K562 (cell line): Measurements from ENCODE around the gene SLC48A1. TPM values are rescaled to one million over a fixed set of nuclear protein-coding genes. Genes with fewer than 3 reads are reported as not detected.

Experiments used
- ATF1 ChIP-seq, 2 experiments: fragments of 450-650 bp in 1 of 2; IDR thresholded peaks; 2 replicates each; pipeline ENCODE4 v1.6.1; 2016; ENCODE audit warnings: missing compliant biosample characterization in 1 of 2, missing genetic modification characterization in 1 of 2
- KAT8 ChIP-seq: fragments of 450-650 bp; IDR thresholded peaks from 2 replicates; pipeline ENCODE4 v1.6.1; 2016; ENCODE audit warnings: low read depth, mild to moderate bottlenecking
- NCOA4 ChIP-seq: fragments of 450-650 bp; IDR thresholded peaks from 2 replicates; pipeline ENCODE4 v1.6.1; 2018; ENCODE audit warnings: mild to moderate bottlenecking; ENCODE audit not compliant: partially characterized antibody
- SIX5 ChIP-seq, 2 experiments: IDR thresholded peaks; 2 replicates each; pipeline ENCODE4 v1.6.1; 2011; ENCODE audit warnings: low read length in 2 of 2, borderline replicate concordance in 1 of 2, low read depth in 1 of 2, mild to moderate bottlenecking in 1 of 2, moderate library complexity in 1 of 2; ENCODE audit not compliant: insufficient read depth in 1 of 2
- TEAD4 ChIP-seq, 2 experiments: sonication (generic) in 1 of 2; formaldehyde crosslinking in 1 of 2; IDR thresholded peaks; 2 replicates each; pipeline versions ENCODE4 v1.6.1 to v1.8.0; 2012 to 2022; ENCODE audit warnings: borderline replicate concordance in 1 of 2, inconsistent platforms in 1 of 2, low read length in 1 of 2, mild to moderate bottlenecking in 1 of 2, missing genetic modification reagents in 1 of 2
- ZNF282 ChIP-seq: sonication (generic); formaldehyde crosslinking; IDR thresholded peaks from 2 replicates; pipeline ENCODE4 v1.8.1; 2023; ENCODE audit warnings: missing genetic modification reagents
- ZNF57 ChIP-seq: fragments of 450-650 bp; formaldehyde crosslinking; IDR thresholded peaks from 2 replicates; pipeline ENCODE4 v1.4.0; 2020; ENCODE audit warnings: mild to moderate bottlenecking, moderate library complexity
- ZNF707 ChIP-seq: fragments of 250-450 bp; sonication (Bioruptor Pico); conservative IDR thresholded peaks from 2 replicates; pipeline ENCODE4 v1.8.0; 2022; ENCODE audit warnings: inconsistent platforms, mild to moderate bottlenecking, moderate library complexity
- ZSCAN32 ChIP-seq: fragments of 450-650 bp; formaldehyde crosslinking; IDR thresholded peaks from 2 replicates; pipeline ENCODE4 v1.4.0; 2020; ENCODE audit warnings: mild to moderate bottlenecking, moderate library complexity
- polyA plus RNA-seq, 8 experiments: library from polyadenylated mRNA; depleted of rRNA in 4 of 8; stranded (reverse) in 5 of 8; unstranded in 3 of 8; fragments of >200 nt; fragmentation: Nextera tagmentation in 2 of 8; fragmentation: Illumina TruSeq in 1 of 8; extraction: Ambion mirVana in 2 of 8; extraction: Trizol in 1 of 8; gene quantifications; 2 replicates each; pipeline versions ENCODE4 v1.2.1 to v1.2.3, GENCODE V29; 2011 to 2014; ENCODE audit warnings: inconsistent platforms in 1 of 8, missing spikeins in 1 of 8
- total RNA-seq, 7 experiments: library from RNA; depleted of rRNA in 6 of 7; stranded (reverse); fragments of >200 nt in 6 of 7; fragmentation: Illumina TruSeq in 2 of 7; extraction: Trizol in 2 of 7; gene quantifications; 2 replicates each; pipeline versions ENCODE4 v1.2.1 to v1.2.3, GENCODE V29; 2011 to 2021; ENCODE audit warnings: low replicate concordance in 1 of 7
- TF ChIP-seq, protein P1 (sequence below): fragments of 450-650 bp; IDR thresholded peaks from 2 replicates; pipeline ENCODE4 v1.6.1; 2016
- TF ChIP-seq, protein P2 (sequence below): sonication (generic); formaldehyde crosslinking; IDR thresholded peaks from 2 replicates; pipeline ENCODE4 v1.8.0; 2022; ENCODE audit warnings: missing genetic modification reagents, mild to moderate bottlenecking, borderline replicate concordance
- TF ChIP-seq, protein P3 (sequence below): fragments of 250-450 bp; sonication (Bioruptor Pico); IDR thresholded peaks from 2 replicates; pipeline ENCODE4 v1.4.0; 2020; ENCODE audit warnings: mild to moderate bottlenecking
- TF ChIP-seq, protein P4 (sequence below): fragments of 450-650 bp; formaldehyde crosslinking; IDR thresholded peaks from 2 replicates; pipeline ENCODE4 v1.4.0; 2020; ENCODE audit warnings: mild to moderate bottlenecking, mixed read lengths
- TF ChIP-seq, protein P5 (sequence below), 2 experiments: IDR thresholded peaks; 2 replicates each; pipeline ENCODE4 v1.6.1; 2012; ENCODE audit warnings: improper control_type of control experiment in 2 of 2, low read depth in 2 of 2, low read length in 2 of 2, borderline replicate concordance in 1 of 2

Gene SLC48A1
- total and polyA plus RNA-seq, 9 of the 15 experiments (the other 6 are each of a cell fraction or from before 2014, with no cell fraction given), result 10.7 to 37.5 (median 18.7) TPM

DNA sequence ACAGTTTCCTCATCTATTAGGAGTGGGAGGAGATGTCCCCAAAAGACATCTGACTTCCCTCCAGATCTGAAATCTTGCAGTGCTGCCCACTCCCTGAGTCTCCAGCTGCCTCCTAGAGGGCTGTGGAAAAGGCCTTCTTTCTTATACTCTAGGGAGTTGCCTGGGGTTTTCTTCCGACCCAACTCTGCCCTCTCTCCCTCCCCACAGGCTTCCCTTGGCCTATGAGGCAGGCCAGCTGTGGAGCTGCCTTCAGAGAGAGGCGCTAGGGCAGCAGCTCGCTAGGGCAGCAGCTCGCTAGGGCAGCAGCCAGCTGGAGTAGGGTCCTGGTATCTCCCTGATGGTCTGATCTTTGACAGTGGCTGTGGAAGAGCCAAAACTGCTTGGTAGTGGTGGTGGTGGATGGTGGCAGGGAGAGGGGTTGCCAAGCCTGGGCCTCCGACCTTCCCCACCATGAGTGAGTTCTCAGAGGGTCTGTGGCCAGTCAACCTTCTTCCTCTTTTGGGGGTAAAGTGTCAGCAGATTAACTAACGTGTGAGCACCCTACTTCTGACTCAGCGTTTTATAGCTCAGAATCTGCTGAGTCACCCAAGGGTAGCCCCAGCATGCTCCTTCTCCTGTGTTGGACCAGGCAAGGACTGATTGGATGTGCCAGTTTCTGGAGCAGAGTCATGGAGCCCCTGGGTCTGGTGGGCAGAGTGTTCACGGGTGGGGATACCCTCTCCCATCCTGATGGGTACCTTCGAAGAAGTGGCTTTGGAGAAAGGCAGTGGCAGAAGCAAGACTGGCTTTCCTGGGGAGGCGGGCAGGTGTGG is 2.3 kb downstream of the SLC48A1 start (continued):
- TF ChIP-seq ZNF707 (CRISPR knock-in tag), result no peak
- TF ChIP-seq, protein P1, sequence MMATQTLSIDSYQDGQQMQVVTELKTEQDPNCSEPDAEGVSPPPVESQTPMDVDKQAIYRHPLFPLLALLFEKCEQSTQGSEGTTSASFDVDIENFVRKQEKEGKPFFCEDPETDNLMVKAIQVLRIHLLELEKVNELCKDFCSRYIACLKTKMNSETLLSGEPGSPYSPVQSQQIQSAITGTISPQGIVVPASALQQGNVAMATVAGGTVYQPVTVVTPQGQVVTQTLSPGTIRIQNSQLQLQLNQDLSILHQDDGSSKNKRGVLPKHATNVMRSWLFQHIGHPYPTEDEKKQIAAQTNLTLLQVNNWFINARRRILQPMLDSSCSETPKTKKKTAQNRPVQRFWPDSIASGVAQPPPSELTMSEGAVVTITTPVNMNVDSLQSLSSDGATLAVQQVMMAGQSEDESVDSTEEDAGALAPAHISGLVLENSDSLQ, result peak; percentile 46; the same call in 1 of the 2 replicates
- no peak for TF ChIP-seq ATF1 (CRISPR knock-in tag; IDR thresholded peaks at IDR 0.05)
- peak; percentile 32; the same call in 1 of the 2 replicates for TF ChIP-seq ATF1 (tag; IDR thresholded peaks at IDR 0.05)
- TF ChIP-seq ZNF282, result no peak
- TF ChIP-seq ZNF57 (CRISPR knock-in tag), result no peak
- TF ChIP-seq, protein P2, sequence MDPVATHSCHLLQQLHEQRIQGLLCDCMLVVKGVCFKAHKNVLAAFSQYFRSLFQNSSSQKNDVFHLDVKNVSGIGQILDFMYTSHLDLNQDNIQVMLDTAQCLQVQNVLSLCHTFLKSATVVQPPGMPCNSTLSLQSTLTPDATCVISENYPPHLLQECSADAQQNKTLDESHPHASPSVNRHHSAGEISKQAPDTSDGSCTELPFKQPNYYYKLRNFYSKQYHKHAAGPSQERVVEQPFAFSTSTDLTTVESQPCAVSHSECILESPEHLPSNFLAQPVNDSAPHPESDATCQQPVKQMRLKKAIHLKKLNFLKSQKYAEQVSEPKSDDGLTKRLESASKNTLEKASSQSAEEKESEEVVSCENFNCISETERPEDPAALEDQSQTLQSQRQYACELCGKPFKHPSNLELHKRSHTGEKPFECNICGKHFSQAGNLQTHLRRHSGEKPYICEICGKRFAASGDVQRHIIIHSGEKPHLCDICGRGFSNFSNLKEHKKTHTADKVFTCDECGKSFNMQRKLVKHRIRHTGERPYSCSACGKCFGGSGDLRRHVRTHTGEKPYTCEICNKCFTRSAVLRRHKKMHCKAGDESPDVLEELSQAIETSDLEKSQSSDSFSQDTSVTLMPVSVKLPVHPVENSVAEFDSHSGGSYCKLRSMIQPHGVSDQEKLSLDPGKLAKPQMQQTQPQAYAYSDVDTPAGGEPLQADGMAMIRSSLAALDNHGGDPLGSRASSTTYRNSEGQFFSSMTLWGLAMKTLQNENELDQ (CRISPR knock-in tag), result no peak
- no peak for TF ChIP-seq ZSCAN32 (CRISPR knock-in tag)
- no peak for TF ChIP-seq NCOA4
- TF ChIP-seq, protein P3, sequence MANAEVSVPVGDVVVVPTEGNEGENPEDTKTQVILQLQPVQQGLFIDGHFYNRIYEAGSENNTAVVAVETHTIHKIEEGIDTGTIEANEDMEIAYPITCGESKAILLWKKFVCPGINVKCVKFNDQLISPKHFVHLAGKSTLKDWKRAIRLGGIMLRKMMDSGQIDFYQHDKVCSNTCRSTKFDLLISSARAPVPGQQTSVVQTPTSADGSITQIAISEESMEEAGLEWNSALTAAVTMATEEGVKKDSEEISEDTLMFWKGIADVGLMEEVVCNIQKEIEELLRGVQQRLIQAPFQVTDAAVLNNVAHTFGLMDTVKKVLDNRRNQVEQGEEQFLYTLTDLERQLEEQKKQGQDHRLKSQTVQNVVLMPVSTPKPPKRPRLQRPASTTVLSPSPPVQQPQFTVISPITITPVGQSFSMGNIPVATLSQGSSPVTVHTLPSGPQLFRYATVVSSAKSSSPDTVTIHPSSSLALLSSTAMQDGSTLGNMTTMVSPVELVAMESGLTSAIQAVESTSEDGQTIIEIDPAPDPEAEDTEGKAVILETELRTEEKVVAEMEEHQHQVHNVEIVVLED (CRISPR knock-in tag), result no peak
- no peak for TF ChIP-seq TEAD4 (IDR thresholded peaks at IDR 0.05; ENCODE audit: low read length)
- TF ChIP-seq TEAD4 (CRISPR knock-in tag; IDR thresholded peaks at IDR 0.05; ENCODE audit: borderline replicate concordance), result no peak
- TF ChIP-seq KAT8, result no peak
- TF ChIP-seq, protein P4, sequence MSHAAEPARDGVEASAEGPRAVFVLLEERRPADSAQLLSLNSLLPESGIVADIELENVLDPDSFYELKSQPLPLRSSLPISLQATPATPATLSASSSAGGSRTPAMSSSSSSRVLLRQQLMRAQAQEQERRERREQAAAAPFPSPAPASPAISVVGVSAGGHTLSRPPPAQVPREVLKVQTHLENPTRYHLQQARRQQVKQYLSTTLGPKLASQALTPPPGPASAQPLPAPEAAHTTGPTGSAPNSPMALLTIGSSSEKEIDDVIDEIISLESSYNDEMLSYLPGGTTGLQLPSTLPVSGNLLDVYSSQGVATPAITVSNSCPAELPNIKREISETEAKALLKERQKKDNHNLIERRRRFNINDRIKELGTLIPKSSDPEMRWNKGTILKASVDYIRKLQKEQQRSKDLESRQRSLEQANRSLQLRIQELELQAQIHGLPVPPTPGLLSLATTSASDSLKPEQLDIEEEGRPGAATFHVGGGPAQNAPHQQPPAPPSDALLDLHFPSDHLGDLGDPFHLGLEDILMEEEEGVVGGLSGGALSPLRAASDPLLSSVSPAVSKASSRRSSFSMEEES (CRISPR knock-in tag), result no peak
- TF ChIP-seq, protein P5, sequence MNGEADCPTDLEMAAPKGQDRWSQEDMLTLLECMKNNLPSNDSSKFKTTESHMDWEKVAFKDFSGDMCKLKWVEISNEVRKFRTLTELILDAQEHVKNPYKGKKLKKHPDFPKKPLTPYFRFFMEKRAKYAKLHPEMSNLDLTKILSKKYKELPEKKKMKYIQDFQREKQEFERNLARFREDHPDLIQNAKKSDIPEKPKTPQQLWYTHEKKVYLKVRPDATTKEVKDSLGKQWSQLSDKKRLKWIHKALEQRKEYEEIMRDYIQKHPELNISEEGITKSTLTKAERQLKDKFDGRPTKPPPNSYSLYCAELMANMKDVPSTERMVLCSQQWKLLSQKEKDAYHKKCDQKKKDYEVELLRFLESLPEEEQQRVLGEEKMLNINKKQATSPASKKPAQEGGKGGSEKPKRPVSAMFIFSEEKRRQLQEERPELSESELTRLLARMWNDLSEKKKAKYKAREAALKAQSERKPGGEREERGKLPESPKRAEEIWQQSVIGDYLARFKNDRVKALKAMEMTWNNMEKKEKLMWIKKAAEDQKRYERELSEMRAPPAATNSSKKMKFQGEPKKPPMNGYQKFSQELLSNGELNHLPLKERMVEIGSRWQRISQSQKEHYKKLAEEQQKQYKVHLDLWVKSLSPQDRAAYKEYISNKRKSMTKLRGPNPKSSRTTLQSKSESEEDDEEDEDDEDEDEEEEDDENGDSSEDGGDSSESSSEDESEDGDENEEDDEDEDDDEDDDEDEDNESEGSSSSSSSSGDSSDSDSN (IDR thresholded peaks at IDR 0.05; ENCODE audit: borderline replicate concordance in 1 of 2, low read depth in 2 of 2, low read length in 2 of 2), result no peak; a peak in 1 of 4 replicates
- TF ChIP-seq SIX5 (IDR thresholded peaks at IDR 0.05; ENCODE audit: borderline replicate concordance in 1 of 2, insufficient read depth in 1 of 2, low read depth in 1 of 2, low read length in 2 of 2), result no peak
